ENCODE measurements around the gene SEPTIN12. TPM values are rescaled to one million over a fixed set of nuclear protein-coding genes. Genes with fewer than 3 reads are reported as not detected.

Gene SEPTIN12
- total RNA-seq, 1 donor from 2014 or later, result not detected

GRCh38 chr16:4737545-4737944 lies 50.6 kb downstream of the SEPTIN12 start:
- no peak for DNase-seq (ENCODE audit: low read depth)
- TF ChIP-seq, protein P1, sequence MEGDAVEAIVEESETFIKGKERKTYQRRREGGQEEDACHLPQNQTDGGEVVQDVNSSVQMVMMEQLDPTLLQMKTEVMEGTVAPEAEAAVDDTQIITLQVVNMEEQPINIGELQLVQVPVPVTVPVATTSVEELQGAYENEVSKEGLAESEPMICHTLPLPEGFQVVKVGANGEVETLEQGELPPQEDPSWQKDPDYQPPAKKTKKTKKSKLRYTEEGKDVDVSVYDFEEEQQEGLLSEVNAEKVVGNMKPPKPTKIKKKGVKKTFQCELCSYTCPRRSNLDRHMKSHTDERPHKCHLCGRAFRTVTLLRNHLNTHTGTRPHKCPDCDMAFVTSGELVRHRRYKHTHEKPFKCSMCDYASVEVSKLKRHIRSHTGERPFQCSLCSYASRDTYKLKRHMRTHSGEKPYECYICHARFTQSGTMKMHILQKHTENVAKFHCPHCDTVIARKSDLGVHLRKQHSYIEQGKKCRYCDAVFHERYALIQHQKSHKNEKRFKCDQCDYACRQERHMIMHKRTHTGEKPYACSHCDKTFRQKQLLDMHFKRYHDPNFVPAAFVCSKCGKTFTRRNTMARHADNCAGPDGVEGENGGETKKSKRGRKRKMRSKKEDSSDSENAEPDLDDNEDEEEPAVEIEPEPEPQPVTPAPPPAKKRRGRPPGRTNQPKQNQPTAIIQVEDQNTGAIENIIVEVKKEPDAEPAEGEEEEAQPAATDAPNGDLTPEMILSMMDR (conservative IDR thresholded peaks at IDR 0.05; ENCODE audit: low read depth, low read length), result no peak

GRCh38 chr16:4736546-4736945 lies 51.6 kb downstream of the SEPTIN12 start:
- TF ChIP-seq, protein P1 (conservative IDR thresholded peaks at IDR 0.05; ENCODE audit: low read depth, low read length), result no peak
- H3K4me3 ChIP-seq (ENCODE audit: low read depth, low read length), result no peak overlapping the region
- DNase-seq (ENCODE audit: low read depth), result no peak

More at GRCh38 chr16:4737545-4737944, 50.6 kb downstream of the SEPTIN12 start:
- H3K4me3 ChIP-seq (ENCODE audit: low read depth, low read length), result no peak overlapping the region

GRCh38 chr16:4734730-4735535 lies 53.2 kb downstream of the SEPTIN12 start:
- H3K4me3 ChIP-seq (ENCODE audit: low read depth, low read length), result peak overlapping the region; percentile 100
- no peak for DNase-seq (ENCODE audit: low read depth)
- TF ChIP-seq, protein P1 (conservative IDR thresholded peaks at IDR 0.05; ENCODE audit: low read depth, low read length), result no peak

DNA sequence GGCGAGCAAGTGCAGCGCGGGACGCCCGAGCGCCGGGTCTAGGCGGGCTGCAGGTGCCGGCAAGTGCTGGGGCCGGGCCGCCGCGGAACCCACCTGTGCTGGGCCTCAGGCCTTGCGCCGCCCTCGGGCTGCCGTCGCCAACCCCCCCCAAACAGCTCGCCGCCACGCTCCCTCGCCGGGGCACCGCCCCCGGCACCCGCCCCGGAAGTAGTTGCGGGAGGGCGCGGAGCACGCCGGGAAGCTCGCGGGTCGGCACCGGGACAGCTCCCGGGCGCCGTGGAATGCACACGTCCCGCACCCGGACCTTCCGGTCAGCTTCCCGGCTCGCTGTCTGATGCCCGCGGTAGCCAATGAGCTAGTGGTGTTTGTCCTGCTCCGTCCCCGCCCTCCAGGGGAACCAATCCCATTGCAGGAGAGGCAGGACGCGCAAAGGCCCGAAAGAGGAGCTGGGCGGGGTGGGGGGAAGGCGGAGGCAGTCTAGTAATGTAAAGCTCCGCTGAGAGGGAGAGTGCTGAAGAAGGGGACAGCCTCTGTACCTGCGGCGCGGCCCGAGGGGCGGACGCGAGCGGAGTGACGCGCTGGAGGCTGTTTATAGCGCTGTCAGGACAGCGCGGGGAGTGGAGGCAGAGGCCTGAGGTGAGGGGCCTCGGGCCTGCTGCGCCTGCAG lies 53.9 kb downstream of the SEPTIN12 start, which contains the start of the genes ANKS3 and DNAAF8:
Gene ANKS3 (minus strand): TSS at position 209 of the 667 bp plus-strand sequence. CDS start 4,122 bp downstream, outside the sequence.
Gene DNAAF8 (plus strand): TSS at position 475 of the 667 bp plus-strand sequence. CDS start 1,978 bp downstream, outside the sequence.
- DNase-seq (ENCODE audit: low read depth), result peak; percentile 54
- TF ChIP-seq, protein P1 (conservative IDR thresholded peaks at IDR 0.05; ENCODE audit: low read depth, low read length), result no peak
- peak within 1 kb of the TSS; percentile 100 for H3K4me3 ChIP-seq (ENCODE audit: low read depth, low read length)

DNA sequence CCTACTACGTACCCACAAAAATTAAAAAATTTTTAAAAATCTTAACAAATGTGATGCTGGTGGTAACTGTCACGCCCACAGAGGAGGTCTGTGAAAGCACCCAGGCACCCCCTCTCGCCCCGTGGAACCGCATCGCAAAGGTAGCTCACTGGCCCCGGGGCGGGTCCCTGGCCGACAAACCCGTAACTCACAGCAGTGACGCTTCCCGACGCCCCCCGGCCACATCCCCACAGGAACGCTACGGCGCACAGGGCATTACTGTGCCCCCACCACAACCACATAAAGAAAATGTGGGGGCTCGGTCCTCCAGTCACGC lies 54.4 kb downstream of the SEPTIN12 start:
- H3K4me3 ChIP-seq (ENCODE audit: low read depth, low read length), result peak overlapping the region; percentile 100

GRCh38 chr16:4733211-4733742 lies 54.9 kb downstream of the SEPTIN12 start:
- TF ChIP-seq, protein P1 (conservative IDR thresholded peaks at IDR 0.05; ENCODE audit: low read depth, low read length), result no peak
- no peak for DNase-seq (ENCODE audit: low read depth)
- peak overlapping the region; percentile 100 for H3K4me3 ChIP-seq (ENCODE audit: low read depth, low read length)

More for the DNA sequence above, 54.4 kb downstream of the SEPTIN12 start:
- TF ChIP-seq, protein P1 (conservative IDR thresholded peaks at IDR 0.05; ENCODE audit: low read depth, low read length), result no peak
- no peak for DNase-seq (ENCODE audit: low read depth)

All from epithelial cell of proximal tubule (primary cell).